K562 (cell line): Measurements from ENCODE around the gene LILRA6.

ENCODE experiments used
- BHLHE40 ChIP-seq: IDR thresholded peaks from 2 replicates; pipeline ENCODE4 v1.6.1; 2011; ENCODE audit warnings: low read length, improper control_type of control experiment
- CTCF ChIP-seq, 3 experiments: IDR thresholded peaks in 2 of 3; conservative IDR thresholded peaks in 1 of 3; 2 replicates each; pipeline ENCODE4 v1.5.1; 2011 to 2012; ENCODE audit warnings: low read length in 3 of 3, mild to moderate bottlenecking in 3 of 3, control low read depth in 2 of 3, improper control_type of control experiment in 1 of 3, inconsistent platforms in 1 of 3, low read depth in 1 of 3, mixed read lengths in 1 of 3, moderate library complexity in 1 of 3; ENCODE audit not compliant: insufficient read depth in 2 of 3
- MAFK ChIP-seq: IDR thresholded peaks from 2 replicates; pipeline ENCODE4 v1.6.1; 2011; ENCODE audit warnings: low read length, improper control_type of control experiment
- MTA1 ChIP-seq: fragments of 450-650 bp; IDR thresholded peaks from 2 replicates; pipeline ENCODE4 v1.6.1; 2017; ENCODE audit warnings: borderline replicate concordance
- MXI1 ChIP-seq: IDR thresholded peaks from 2 replicates; pipeline ENCODE4 v1.6.1; 2011; ENCODE audit warnings: low read depth, mild to moderate bottlenecking, improper control_type of control experiment, low read length
- POLR2A ChIP-seq: fragments of 450-650 bp; conservative IDR thresholded peaks from 2 replicates; pipeline ENCODE4 v1.6.1; 2016
- TCF7L2 ChIP-seq: fragments of 150-350 bp; IDR thresholded peaks from 2 replicates; pipeline ENCODE4 v1.6.1; 2016; ENCODE audit warnings: low read depth, mild to moderate bottlenecking, low read length, moderate library complexity
- ZC3H4 ChIP-seq: sonication (generic); formaldehyde crosslinking; IDR thresholded peaks from 2 replicates; pipeline ENCODE4 v1.9.0; 2021; ENCODE audit warnings: missing genetic modification reagents, borderline replicate concordance
- ZNF12 ChIP-seq: sonication (generic); formaldehyde crosslinking; IDR thresholded peaks from 2 replicates; pipeline ENCODE4 v1.4.0; 2020; ENCODE audit warnings: mild to moderate bottlenecking, missing genetic modification reagents
- ZNF57 ChIP-seq: fragments of 450-650 bp; formaldehyde crosslinking; IDR thresholded peaks from 2 replicates; pipeline ENCODE4 v1.4.0; 2020; ENCODE audit warnings: mild to moderate bottlenecking, moderate library complexity
- TF ChIP-seq, protein P1 (sequence below): sonication (generic); formaldehyde crosslinking; IDR thresholded peaks from 2 replicates; pipeline ENCODE4 v1.8.0; 2022; ENCODE audit warnings: mild to moderate bottlenecking, low read depth, missing genetic modification reagents
- TF ChIP-seq, protein P2 (sequence below), 2 experiments: fragments of 200-800 bp in 1 of 2; sonication (Bioruptor generic) in 1 of 2; sonication (generic) in 1 of 2; formaldehyde crosslinking in 1 of 2; IDR thresholded peaks in 1 of 2; conservative IDR thresholded peaks in 1 of 2; 2 replicates each; pipeline versions ENCODE4 v1.5.0 to v1.6.1; 2016 to 2020; ENCODE audit warnings: missing compliant biosample characterization in 1 of 2, missing genetic modification characterization in 1 of 2, missing genetic modification reagents in 1 of 2

GRCh38 chr19:54206030-54206830 is 36.4 kb downstream of the LILRA6 start:
- TF ChIP-seq MAFK (no peak), MTA1 (no peak), MXI1 (no peak), BHLHE40 (no peak), ZC3H4 (CRISPR knock-in tag) (no peak), ZNF57 (no peak), POLR2A (peak; percentile 20; the same call in 1 of the 2 replicates), ZNF12 (CRISPR knock-in tag) (no peak), CTCF (IDR thresholded peaks at IDR 0.05 in 2 of 3, conservative IDR thresholded peaks at IDR 0.05 in 1 of 3; ENCODE audit: insufficient read depth in 2 of 3, low read depth in 1 of 3, low read length in 3 of 3) (no peak), TCF7L2 (no peak)
- TF ChIP-seq, protein P1, sequence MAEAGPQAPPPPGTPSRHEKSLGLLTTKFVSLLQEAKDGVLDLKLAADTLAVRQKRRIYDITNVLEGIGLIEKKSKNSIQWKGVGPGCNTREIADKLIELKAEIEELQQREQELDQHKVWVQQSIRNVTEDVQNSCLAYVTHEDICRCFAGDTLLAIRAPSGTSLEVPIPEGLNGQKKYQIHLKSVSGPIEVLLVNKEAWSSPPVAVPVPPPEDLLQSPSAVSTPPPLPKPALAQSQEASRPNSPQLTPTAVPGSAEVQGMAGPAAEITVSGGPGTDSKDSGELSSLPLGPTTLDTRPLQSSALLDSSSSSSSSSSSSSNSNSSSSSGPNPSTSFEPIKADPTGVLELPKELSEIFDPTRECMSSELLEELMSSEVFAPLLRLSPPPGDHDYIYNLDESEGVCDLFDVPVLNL (CRISPR knock-in tag): no peak
- TF ChIP-seq, protein P2, sequence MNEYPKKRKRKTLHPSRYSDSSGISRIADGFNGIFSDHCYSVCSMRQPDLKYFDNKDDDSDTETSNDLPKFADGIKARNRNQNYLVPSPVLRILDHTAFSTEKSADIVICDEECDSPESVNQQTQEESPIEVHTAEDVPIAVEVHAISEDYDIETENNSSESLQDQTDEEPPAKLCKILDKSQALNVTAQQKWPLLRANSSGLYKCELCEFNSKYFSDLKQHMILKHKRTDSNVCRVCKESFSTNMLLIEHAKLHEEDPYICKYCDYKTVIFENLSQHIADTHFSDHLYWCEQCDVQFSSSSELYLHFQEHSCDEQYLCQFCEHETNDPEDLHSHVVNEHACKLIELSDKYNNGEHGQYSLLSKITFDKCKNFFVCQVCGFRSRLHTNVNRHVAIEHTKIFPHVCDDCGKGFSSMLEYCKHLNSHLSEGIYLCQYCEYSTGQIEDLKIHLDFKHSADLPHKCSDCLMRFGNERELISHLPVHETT (CRISPR knock-in tag; conservative IDR thresholded peaks at IDR 0.05 in 1 of 2, IDR thresholded peaks at IDR 0.05 in 1 of 2): no peak
